Cerebellar nuclear complex (tissue), 1 donor: ENCODE results near the gene PAPOLG.
A peak's percentile ranks its signal among the peaks of the same experiment; 100 is the strongest.
"Not testable (repeated sequence)": the region's sequence is repeated elsewhere in the genome, so short reads cannot be mapped to it uniquely, and the experiment has no call there.

ENCODE experiments used
- DNase-seq, 2 experiments: peaks; one replicate each; lab custom pipeline; 2025; lab: John Stamatoyannopoulos, UW

PAPOLG gene

DNA sequence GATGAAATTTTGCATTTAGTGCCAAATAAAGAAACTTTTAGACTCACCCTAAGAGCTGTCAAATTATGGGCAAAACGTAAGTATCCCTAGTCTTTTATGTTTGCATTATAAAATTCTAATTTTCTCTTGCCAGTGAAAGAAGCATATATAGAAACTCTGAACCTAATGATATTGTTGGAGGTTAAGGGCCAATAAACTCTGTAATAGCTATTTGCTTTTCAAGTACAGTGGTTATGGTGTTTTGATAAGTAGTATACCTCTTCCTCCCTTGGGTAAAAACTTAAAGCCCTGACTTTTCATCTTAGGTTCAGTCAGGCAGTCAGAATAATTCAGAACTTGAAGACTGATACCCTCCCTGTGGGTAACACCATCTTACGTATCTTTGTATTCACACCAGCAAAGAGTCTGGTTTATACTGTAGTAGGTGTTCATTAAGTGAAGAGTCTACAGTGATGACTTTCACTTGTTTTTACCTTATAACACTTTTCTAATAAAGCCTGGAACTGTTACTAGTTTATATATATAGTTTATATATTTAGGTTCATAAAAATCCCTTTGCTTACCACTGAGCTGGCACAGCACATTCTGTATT lies 19.1 kb downstream of the PAPOLG start:
- DNase-seq = no peak

DNA sequence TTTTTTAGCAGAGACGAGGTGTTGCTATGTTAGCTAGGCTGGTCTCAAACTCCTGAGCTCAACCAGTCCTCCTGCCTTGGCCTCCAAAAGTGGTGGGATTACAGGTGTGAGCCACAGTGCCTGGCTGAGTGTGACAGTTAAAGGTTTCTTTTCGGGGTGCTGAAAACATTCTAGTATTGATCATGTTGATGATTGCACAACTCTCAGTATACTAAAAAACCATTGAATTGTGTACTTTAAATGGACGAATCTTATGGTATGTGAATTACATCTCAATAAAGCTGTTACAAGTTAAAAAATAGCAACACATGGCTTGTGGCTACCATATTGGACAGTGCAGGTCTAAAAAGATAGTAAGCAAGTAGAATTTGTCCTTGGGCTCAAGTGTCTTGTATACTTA lies 22.3 kb downstream of the PAPOLG start:
- no peak for DNase-seq

DNA sequence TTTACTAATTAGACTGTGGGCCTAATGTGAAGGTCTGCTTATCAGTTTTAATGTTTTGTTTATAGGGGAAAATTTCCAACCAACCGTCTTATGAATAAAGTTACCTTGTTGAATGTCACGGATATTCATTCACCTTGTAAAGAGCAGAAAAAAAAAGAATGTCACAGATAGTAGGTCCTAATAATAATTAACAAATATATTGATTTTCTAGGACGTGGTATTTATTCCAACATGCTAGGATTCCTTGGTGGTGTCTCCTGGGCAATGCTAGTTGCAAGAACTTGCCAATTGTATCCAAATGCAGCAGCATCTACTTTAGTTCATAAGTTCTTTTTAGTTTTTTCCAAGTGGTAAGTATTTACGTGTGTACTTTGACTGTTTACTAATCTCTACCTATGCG lies 23.4 kb downstream of the PAPOLG start:
- DNase-seq = no peak

DNA sequence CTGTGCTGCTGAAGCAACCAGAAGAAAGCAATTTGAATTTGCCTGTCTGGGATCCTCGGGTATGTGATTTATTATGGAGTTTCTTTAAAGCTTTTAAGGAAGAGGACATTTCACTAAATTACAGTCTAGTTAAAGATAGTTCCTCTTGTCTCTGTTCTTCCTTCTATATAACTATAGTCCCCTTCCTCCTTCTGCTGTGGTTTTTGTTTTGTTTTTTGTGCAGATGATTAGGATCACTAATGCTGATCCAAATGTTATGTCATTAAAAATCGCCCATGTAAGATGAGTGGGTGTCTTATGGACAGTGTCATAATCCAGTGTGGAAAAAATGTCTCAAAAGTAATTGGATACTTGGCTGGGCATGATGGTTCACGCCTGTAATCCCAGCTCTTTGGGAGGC lies 24.7 kb downstream of the PAPOLG start:
- no peak for DNase-seq

DNA sequence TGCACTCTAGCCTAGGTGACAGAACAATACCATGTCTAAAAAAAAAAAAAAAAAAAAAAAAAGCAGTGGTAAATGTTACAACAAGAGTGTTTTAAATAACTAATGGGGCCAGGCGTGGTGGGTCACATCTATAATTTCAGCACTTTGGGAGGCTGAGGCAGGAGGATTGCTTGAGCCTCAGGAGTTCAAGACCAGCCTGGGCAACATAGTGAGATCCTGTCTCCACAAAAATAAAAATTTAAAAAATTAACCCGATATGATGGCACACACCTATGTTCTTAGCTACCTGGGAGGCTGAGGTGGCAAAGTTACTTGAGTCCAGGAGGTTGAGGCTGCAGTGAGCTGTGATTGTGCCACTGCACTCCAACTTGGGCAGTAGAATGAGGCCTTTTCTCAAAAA lies 37.1 kb downstream of the PAPOLG start:
- DNase-seq = no peak

DNA sequence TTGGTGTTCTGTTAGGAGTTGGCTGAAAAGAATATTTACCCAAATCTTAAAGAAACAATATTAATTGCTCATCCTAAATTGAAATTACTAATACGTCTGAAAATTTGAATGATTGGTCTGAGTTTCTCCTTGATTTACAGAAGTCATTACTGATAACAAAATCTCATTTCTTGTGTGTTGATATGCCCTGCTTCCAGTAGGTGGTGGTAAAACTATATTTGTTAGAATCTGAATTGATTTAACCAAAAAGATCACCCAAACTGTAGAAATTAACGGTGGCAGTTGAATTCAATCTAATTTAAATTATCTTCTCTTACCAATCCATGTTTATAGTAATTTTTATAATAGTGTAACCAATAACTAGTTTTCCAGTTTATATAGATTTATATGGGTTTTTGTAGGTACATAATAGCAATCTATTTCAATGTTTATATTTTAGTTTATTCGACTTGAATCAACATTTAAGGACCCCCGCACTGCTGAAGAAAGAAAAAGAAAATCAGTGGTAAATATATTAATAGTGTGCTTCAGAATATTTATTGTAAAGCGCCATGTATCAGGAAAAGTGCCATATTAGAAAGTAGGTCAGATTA lies 38.3 kb downstream of the PAPOLG start:
- DNase-seq = peak in 1 of 2 experiments; percentile 12

DNA sequence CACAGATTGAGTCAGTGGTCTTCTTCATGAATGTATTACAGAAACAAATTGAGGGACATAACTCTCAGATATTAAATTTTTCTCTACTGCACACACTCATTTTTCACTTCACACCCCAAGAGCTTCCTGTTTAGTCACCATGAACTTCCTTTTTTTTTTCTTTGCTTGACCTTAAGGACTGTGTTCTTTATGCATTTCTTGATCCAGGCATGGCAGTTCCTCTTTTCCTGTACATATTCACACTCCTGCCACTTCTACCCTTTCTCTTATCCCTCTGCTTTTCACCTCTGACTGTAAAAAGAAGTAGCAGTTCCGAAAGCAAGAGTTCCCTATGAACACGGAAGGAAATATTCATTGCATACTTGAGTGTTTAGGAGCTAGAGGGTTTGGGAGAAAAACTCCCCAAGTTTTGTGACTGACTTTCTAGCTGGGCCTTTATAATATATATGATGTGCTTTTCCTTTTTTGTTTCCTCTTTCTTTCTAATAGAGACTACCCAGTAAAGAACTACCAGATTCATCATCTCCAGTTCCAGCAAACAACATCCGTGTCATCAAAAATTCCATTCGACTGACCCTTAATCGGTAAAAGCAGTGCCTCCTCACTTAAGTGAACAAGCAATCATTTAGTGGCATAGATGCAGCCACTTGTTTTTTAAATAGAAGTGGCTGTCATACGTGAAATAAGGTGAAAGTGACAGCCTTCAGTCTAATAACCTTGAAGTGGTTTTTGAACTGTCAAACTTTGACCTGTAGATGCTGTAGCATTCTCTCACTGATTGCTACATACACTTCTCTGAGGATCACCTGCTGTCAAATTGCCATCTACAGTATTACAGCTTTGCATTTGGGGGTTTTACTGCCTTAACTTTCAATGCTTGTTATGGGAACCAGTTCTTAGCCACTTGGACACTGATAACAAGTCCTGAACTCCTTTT lies 40.8 kb downstream of the PAPOLG start:
- no peak for DNase-seq

DNA sequence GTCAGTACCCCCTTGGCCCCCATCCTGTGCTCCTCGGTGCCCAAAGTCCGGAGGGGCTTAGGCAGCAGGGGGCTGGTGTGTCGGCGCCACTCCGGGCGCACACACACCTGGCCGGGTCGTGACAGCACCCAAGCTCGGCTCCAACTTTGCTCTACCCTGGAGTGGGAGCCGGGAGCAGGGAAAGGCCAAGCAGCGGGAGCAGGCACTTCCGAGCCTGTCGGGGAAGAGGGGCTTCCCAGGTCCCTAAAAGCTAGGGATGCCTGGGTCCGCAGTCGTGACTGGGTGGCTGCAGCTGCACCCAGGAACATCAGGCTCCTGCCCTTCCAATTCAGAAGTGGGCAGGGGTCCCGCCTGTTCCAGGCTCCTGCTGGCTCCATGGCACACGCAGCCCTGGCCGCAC lies 48.4 kb downstream of the PAPOLG start:
- no peak for DNase-seq

DNA sequence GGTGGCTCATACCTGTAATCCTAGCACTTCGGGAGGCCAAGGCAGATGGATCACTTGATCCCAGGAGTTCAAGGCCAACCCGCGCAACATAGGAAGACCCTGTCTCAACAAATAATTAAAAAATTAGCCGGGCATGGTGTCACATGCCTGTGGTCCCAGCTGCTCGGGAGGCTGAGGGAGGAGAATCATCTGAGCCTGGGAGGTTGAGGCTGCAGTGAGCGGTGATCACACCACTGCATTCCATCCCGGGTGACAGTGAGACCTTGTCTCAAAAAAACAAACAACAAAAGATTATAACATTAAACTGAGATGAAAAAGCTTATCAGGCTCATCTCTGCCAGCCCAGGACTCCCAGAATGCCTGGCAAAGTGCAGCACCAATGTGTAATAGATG lies 50.5 kb downstream of the PAPOLG start:
- DNase-seq = no peak

DNA sequence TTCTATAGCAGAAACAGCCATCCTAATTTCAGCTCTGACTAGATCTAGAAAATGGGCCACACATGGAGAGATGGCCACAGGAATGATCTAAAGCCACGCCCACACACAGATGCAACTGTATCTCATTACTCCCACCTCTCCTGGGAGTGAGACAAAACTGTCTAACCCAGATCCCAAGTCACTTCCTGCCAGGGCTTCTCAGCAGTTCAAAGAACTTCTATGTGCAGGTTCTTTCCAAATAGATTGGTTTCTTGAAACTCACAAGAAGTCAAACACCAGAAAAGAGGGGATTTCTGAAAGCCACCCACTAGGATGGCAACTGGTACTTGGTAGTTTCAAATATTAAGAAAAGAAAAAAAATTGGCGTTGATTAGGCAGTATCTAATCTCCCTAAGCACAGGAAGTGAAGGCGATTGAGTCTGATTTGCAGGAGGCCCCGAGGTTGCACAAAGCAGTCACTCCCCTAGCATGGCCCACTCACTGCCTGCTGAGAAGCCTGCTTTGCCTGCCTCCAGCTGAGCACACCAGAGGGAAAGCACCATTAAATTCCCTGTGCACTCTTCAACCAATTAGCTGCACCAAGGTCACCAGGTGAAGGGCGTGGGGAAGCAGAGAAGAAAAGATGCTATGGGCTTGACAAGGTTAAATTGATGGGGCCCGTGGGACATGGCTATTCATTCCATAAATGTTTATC lies 51.1 kb downstream of the PAPOLG start:
- no peak for DNase-seq

DNA sequence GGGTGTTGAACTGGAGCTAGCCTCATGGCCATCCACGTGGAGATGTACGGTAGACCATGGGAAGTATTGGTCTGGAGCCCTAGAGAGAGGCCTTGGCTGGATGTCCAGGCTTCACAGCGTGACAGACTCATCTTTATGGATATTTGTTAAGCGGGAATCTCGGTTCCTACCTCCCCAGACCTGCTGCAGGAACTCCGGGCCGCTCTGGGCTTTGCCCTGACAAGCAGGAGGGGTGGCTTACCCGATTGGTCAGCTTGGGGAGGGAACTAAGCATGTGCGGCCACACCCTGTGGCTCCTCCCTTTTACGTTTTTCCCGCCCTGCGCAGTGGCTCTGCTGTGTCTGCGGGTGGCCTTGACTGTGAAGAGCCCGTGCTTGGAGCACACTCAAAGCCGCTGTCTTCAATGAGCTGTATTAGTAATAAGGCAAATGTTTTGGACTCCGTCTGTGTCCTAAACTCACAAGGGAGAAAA lies 52.3 kb downstream of the PAPOLG start:
- DNase-seq = no peak

DNA sequence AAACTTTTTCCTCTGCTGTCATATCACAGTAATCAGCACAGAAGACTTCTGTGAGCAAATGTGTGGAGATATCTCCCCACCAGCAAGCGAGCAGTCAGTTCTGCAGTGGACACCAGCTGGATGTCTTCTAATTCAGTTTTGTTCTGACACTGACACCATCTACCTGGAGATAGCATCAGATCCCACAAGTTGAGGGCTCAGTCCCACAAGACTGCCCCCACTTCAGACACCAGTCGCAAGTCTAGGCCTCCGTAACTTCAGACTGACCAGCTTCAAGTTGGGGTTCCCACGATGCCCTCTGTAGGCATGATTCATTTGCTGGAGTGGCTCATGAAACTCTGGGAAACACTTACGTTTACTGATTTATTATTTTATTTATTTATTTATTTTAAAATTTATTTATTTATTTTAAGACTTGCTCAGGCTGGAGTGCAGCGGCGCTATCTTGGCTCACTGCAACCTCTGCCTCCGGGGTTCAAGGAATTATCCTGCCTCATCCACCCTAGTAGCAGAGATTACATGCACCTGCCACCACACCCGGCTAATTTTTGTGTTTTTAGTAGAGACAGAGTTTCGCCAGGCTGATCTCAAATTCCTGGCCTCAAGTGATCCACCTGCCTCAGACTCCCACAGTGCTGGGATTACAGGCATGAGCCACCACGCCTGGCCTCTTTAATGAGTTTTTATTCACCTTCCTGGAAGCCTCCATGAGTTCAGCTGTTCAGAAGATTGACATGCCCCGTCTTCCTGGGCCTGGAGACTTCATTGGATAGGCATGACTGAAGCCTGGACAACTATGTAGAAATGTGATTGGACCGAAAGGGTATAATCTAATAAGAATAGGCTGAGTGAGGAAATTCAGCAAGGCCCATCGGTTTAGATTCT lies 55.7 kb downstream of the PAPOLG start:
- DNase-seq = no peak

DNA sequence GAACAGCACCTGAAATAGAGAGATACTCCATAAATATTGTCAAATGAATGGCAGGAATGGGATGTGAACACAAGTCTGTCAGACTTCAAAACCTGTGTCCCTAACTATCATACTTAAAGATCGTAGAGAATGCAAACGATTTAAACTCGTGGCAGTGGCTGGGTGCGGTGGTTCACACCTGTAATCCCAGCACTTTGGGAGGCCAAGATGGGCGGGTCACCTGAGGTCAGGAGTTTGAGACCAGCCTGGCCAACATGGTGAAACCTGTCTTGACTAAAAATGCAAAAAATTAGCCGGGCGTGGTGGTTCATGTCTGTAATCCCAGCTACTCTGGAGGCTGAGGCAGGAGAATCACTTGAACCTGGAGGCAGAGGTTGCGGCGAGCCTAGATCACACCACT lies 61.1 kb downstream of the PAPOLG start:
- DNase-seq = not testable (repeated sequence)

DNA sequence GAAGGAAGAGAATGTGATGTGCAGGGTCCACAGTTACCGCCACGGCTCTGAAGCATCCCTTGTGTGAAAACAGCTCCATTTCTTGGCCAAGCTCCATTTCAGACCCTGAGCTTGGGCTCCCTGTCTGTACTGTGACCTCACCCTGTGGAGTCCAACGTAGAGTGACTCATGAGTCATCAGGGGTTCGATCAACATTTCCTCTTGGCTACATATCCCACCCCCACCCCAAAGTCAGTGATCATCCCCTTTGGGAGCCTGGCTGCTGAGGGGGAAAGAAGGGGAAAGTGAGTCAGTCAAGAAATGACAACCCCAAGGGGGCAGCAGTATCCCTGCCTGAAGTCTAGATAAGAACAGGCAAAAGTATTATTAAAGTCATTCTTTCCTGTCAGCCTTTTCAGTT lies 62.2 kb downstream of the PAPOLG start:
- DNase-seq = no peak

DNA sequence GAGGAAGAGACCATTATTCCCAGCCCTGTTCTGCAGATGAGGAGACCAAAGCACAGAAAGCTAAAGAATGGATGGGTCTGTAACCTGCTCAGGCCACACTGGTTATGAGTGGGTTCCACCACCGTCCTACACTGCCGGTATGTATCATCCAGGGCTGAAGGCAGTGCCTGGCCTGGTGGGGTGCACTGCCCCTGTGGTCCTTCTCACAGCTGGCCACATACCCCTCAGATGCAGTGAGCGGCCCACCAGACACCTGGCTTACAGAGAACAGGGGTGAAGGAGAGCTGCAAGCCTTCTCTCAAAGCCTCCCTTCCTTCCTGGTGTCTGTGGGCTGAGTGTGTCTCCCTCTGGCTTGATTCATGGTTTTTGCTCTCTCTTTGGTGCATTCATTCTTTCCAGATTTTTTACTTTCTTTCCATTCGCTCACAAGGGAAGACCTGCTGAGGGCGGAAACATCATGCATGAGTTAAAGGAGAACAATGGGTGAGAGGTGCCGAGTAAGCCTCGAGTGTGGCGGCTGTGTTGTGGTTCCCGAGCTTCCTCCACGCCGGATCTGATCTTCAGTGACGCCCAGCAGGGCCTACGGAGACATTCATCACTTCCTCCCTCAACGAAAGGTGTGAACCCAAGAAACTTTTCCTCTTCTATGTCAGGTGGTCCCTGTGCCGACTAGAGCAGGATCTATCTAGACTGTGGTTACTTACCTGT lies 63.2 kb downstream of the PAPOLG start:
- DNase-seq = no peak

DNA sequence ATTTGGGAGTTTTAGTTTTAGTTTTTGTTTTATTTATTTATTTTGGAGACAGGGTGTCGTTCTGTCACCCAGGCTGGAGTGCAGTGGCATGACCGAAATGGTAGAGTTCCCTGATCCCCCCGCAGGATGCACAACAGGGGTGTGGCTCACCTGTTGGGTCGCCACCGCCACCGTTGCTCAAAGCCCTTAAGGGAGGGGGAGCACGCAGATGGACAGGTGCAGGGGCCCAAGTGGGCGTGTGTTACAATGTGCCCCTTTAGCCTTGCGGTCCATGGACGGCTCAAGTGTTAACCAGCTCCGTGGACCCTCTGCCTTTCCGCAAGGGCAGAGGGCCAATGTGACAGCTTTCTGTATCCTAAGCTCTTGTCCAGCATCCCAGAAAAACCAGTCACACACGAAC lies 63.9 kb downstream of the PAPOLG start:
- DNase-seq = no peak

DNA sequence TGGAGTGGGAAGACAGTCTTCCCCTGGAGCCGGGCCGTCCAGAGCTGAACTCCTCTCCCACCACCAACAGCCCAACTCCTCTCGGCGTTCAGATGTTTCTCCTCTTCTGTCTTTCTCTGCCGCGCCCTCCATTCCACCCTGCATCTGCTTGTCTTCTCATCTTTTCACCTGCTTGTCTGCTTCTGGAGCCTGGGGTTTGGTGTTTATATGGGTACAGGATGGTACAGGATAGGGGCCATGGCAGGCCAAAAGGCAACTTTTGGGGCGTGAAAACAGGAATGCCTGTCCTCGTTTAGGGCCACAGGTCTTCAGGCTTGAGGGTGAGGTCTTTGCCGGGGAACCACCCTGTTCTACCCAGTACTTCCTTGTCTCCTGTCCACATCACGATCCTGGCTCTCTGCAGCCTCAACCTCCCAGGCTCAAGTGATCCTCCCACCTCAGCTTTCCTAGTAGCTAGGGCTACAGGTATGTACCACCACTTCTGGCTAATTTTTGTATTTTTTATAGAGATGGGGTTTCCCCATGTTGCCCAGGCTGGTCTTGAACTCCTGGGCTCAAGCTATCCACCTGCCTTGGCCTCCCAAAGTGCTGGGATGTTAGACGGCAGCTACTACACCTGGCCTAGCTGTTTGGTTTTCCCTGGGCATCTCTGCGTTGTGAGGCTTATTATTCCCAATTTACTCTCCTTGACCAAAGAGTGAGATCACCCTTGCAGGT lies 64.5 kb downstream of the PAPOLG start:
- DNase-seq = no peak

DNA sequence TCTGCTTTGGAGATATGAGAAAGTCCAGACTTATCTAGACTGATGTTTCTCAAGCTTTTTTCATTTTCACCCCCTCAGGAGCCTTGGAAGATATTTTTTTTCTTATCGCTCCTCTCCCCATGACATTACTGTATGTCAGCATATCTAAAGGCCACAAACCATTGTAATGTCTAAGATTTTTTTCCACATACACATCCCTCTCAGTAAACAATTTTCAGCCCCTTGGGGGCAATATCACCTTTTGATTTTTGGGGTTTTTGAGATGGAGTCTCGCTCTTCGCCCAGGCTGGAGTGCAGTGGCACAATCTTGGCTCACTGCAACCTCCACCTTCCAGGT lies 65.0 kb downstream of the PAPOLG start:
- DNase-seq = no peak

DNA sequence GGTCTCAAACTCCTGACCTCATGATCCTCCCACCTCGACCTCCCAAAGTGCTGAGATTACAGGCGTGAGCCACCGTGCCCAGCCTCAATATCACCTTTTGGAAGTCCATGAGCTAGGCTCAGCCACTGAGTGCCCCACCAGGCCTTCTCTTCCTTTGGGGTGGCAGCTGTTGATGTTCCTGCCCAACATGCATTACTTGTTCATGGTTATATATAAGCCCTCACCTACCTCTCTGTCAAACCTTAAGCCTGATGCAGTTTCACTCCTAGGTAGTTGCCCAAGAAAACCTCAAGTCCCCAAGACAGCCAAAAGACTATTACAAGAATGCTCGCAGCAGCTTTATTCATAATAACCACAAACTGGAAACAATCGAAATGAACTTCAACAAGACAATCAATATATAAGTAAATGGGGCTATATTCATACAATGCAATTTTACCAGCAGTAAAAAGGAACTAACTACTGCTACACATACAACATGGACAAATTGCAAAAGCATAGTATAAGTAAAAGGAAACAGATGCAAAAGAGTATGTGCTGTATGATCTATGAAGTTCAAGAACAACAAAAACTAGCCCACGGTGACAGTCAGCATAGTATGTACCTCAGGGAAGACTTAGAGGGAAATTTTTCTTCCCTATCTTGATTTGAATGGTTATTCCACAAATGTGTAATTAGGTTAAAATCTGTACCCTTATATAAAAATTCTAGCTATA lies 65.7 kb downstream of the PAPOLG start:
- DNase-seq = no peak

DNA sequence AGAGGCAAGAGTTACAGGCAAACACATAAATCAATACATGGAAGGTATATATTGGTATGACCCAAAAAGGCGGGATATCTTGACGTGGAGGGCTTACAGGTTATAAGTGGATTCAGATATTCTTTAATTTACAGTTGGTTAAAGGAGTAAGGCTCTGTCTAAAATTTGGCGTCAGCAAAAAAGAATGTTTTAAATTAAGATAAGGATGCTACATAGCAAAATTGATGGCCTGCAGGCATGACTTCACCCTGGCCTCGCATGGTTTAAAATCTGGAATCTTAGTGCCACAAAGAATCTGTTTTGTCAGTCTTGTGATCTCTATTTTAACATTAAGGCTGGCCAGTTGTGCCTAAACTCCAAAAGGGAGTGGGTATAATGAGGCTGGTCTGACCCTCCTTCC lies 66.9 kb downstream of the PAPOLG start:
- DNase-seq = no peak
